Spinal cord (tissue), 10 donors: ENCODE data around the gene LIF. TPM values are rescaled to one million over a fixed set of nuclear protein-coding genes. Genes with fewer than 3 reads are reported as not detected.
A peak's percentile ranks its signal among the peaks of the same experiment; 100 is the strongest.
"Not testable (repeated sequence)": the region's sequence is repeated elsewhere in the genome, so short reads cannot be mapped to it uniquely, and the experiment has no call there.

Experiments
- DNase-seq, 6 donors: peaks; one replicate each; pipeline versions ENCODE4 v3.0.0 to v3.0.0-alpha.2; 2013 to 2015; ENCODE audit warnings: low spot score in 6 of 6, low read depth in 4 of 6
- H3K27ac ChIP-seq: one replicate; pipeline ENCODE4 v1.5.1; 2013; ENCODE audit warnings: low read depth, low read length, control low read depth
- H3K27me3 ChIP-seq: one replicate; pipeline ENCODE4 v1.6.1; 2013; ENCODE audit warnings: low read length; ENCODE audit not compliant: control insufficient read depth, insufficient read depth
- H3K36me3 ChIP-seq: one replicate; pipeline ENCODE4 v1.6.1; 2013; ENCODE audit warnings: low read length; ENCODE audit not compliant: control insufficient read depth, insufficient read depth
- H3K4me1 ChIP-seq: one replicate; pipeline ENCODE4 v1.6.1; 2013; ENCODE audit warnings: low read length; ENCODE audit not compliant: control insufficient read depth, insufficient read depth
- H3K4me3 ChIP-seq: one replicate; pipeline ENCODE4 v1.5.1; 2013; ENCODE audit warnings: low read depth, low read length, control low read depth
- H3K9me3 ChIP-seq: one replicate; pipeline ENCODE4 v1.6.1; 2013; ENCODE audit warnings: low read length; ENCODE audit not compliant: control insufficient read depth, insufficient read depth
- WGBS: methylation state at CpG from one replicate; pipeline ENCODE4 v1.1.5; 2013; ENCODE audit warnings: missing lambda C conversion rate; ENCODE audit not compliant: insufficient coverage; 5-methylcytosine and 5-hydroxymethylcytosine counted together
- polyA plus RNA-seq, 2 donors: library from polyadenylated mRNA; unstranded; fragments of 120-200 nt; gene quantifications; one replicate each; pipeline ENCODE4 v1.2.1, GENCODE V29; 2013; ENCODE audit not compliant: insufficient read length in 2 of 2
- total RNA-seq, 2 donors: library from RNA; depleted of rRNA in 1 of 2; stranded (reverse); fragments of 120-200 nt in 1 of 2; fragments of >200 nt in 1 of 2; gene quantifications; one replicate each; pipeline versions ENCODE4 v1.2.3 to v1.2.4, GENCODE V29; 2013 to 2014
- donor health status: healthy.

Gene LIF
- total and polyA plus RNA-seq, 4 donors, result 0.20 to 0.84 (median 0.53) TPM

- no peaks in the 10 kb centered on the region for H3K9me3 ChIP-seq
- H3K4me1 ChIP-seq, result peaks cover 15% of the 10 kb centered on the region
- H3K4me3 ChIP-seq, result no peak overlapping the region
- H3K36me3 ChIP-seq, result no peaks in the 10 kb centered on the region
- WGBS, result 60% methylated on average over 23 of the region's 27 CpGs
- H3K27ac ChIP-seq, result no peak overlapping the region
- peaks cover 2% of the 10 kb centered on the region for H3K27me3 ChIP-seq
- DNase-seq, result no peak
These were observed 7.7 kb downstream of the LIF start for GRCh38 chr22:30238661-30239487.

- no peak for DNase-seq
- no peaks in the 10 kb centered on the region for H3K36me3 ChIP-seq
- H3K27ac ChIP-seq, result no peak overlapping the region
- WGBS, result 88% methylated on average over 9 of the region's 9 CpGs
- H3K9me3 ChIP-seq, result no peaks in the 10 kb centered on the region
- H3K27me3 ChIP-seq, result peaks cover 2% of the 10 kb centered on the region
- H3K4me1 ChIP-seq, result peaks cover 17% of the 10 kb centered on the region
- no peak overlapping the region for H3K4me3 ChIP-seq
These were observed 8.4 kb downstream of the LIF start for GRCh38 chr22:30238136-30238535.

GRCh38 chr22:30236875-30237274 is 9.7 kb downstream of the LIF start:
- H3K4me3 ChIP-seq, result no peak overlapping the region
- WGBS, result no CpG with 5 or more reads among the region's 5 CpGs
- no peak for DNase-seq
- no peaks in the 10 kb centered on the region for H3K36me3 ChIP-seq
- H3K27ac ChIP-seq, result no peak overlapping the region
- H3K9me3 ChIP-seq, result no peaks in the 10 kb centered on the region
- peaks cover 2% of the 10 kb centered on the region for H3K27me3 ChIP-seq
- H3K4me1 ChIP-seq, result peaks cover 25% of the 10 kb centered on the region

- Histone ChIP-seq H3K27me3 (peaks cover 2% of the 10 kb centered on the region), H3K4me1 (peaks cover 25% of the 10 kb centered on the region), H3K27ac (no peak overlapping the region), H3K4me3 (no peak overlapping the region), H3K9me3 (no peaks in the 10 kb centered on the region), H3K36me3 (no peaks in the 10 kb centered on the region)
- 36% methylated on average over 9 of the region's 10 CpGs for WGBS
- DNase-seq, result peak in 1 of 6 donors; percentile 15
These were observed 10.8 kb downstream of the LIF start for GRCh38 chr22:30235687-30236170.

GRCh38 chr22:30234786-30235470 is 11.6 kb downstream of the LIF start:
- Histone ChIP-seq H3K9me3 (no peaks in the 10 kb centered on the region), H3K4me1 (peaks cover 25% of the 10 kb centered on the region), H3K36me3 (no peaks in the 10 kb centered on the region), H3K27ac (no peak overlapping the region), H3K4me3 (no peak overlapping the region), H3K27me3 (peaks cover 2% of the 10 kb centered on the region)
- 50% methylated on average over 6 of the region's 7 CpGs for WGBS
- DNase-seq, result peak in 2 of 6 donors; percentile 13 to 46

GRCh38 chr22:30234325-30234724 is 12.2 kb downstream of the LIF start:
- H3K4me3 ChIP-seq, H3K9me3 ChIP-seq, DNase-seq, H3K27me3 ChIP-seq, H3K36me3 ChIP-seq, H3K27ac ChIP-seq: not testable (repeated sequence)
- WGBS, result no CpG with 5 or more reads among the region's 3 CpGs
- peaks cover 25% of the 10 kb centered on the region for H3K4me1 ChIP-seq

GRCh38 chr22:30233582-30233981 is 13.0 kb downstream of the LIF start:
- Histone ChIP-seq H3K27me3 (no peaks in the 10 kb centered on the region), H3K4me3 (no peak overlapping the region), H3K4me1 (peaks cover 32% of the 10 kb centered on the region), H3K27ac (no peak overlapping the region), H3K9me3 (no peaks in the 10 kb centered on the region), H3K36me3 (no peaks in the 10 kb centered on the region)
- WGBS, result 95% methylated on average over 5 of the region's 6 CpGs
- DNase-seq, result no peak

- Histone ChIP-seq H3K9me3 (no peaks in the 10 kb centered on the region), H3K4me3 (no peak overlapping the region), H3K36me3 (no peaks in the 10 kb centered on the region), H3K4me1 (peaks cover 32% of the 10 kb centered on the region), H3K27ac (no peak overlapping the region), H3K27me3 (no peaks in the 10 kb centered on the region)
- 34% methylated on average over 11 of the region's 17 CpGs for WGBS
- no peak for DNase-seq
These were observed 13.8 kb downstream of the LIF start for GRCh38 chr22:30232716-30233218.

GRCh38 chr22:30230787-30231461 is 15.6 kb downstream of the LIF start:
- DNase-seq, result no peak
- no peaks in the 10 kb centered on the region for H3K9me3 ChIP-seq
- WGBS, result 77% methylated on average over 7 of the region's 9 CpGs
- H3K4me3 ChIP-seq, result no peak overlapping the region
- H3K27ac ChIP-seq, result no peak overlapping the region
- H3K4me1 ChIP-seq, result peaks cover 31% of the 10 kb centered on the region
- no peaks in the 10 kb centered on the region for H3K27me3 ChIP-seq
- H3K36me3 ChIP-seq, result no peaks in the 10 kb centered on the region
